Activated CD4-positive, alpha-beta T cell treated with anti-CD3 and anti-CD28 coated beads for 4 hours (primary cell): ENCODE results near the gene MSRB3.
"Not testable (repeated sequence)": the region's sequence is repeated elsewhere in the genome, so short reads cannot be mapped to it uniquely, and the experiment has no call there.

Experiments
- DNase-seq, 2 donors: peaks; one replicate each; pipeline ENCODE4 v3.0.0-alpha.2; 2020

MSRB3 gene

DNA sequence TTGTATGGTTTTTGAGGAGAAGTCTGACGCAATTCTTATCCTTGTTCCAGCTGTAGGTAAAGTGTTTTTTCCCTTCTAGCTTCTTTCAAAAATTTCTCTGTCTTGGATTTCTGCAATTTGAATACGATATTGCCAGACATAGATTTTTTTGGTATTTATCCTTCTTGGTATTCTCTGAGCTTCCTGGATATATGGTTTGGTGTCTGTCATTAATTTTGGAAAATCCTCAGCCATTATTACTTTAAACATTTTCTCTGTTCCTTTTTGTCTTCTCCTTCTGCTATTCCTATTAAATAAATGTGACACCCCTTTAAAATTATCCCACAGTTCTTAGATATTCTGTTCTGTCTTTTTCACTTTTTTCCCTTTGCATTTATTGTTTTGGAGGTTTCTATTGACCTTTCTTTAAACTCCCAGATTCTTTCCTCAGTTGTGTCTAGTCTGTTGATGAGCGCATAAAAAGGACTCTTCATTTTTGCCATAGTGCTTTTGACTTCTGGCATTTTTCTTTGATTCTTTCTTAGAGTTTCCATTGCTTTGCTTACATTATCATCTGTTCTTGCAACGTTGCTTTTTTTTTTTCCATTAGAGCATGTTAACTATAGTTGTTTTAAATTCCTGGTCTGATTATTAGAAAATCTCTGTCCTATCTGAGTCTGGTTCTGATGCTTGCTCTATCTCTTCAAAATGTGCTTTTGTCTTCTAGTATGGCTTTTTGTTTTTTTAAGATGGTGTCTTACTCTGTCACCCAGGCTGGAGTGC, 129.1 kb downstream of the MSRB3 start:
- no peak for DNase-seq

DNA sequence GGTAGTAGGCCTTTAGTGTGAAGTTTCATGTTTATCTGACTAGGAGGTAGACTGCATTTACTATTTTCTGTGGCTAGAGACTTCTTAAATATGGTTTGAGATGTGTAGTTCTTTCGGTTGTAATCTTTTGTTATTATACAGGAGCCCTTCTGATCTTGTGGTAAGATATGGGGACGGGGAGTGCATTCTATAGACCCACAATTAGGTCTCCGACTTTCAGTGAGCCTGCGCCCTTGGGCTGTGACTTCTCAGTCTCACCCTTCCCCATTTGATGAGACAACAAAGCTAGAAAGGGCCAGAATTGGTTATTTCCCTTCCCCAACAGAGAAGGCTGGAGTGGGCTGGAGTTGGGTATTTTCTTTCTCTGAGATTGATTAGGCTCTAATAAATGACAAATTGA, 130.0 kb downstream of the MSRB3 start:
- DNase-seq = no peak

DNA sequence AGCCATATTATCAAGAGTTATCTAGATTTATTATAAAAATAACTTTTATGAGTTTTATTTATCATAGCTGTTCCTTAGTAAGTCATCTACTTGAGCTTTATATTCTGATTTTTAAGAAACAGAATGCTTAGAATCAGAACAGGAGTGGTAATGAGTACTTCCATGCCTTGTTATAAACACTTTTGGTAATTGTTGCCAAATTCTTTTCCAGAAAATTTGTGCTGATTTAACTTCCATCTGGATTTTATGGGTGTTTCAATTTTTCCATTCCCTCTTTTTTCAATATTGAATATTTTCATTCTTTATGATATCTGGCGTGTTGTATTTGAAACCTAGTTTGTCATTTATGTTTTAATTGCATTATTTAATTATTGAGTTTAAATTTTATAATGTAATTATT, 131.2 kb downstream of the MSRB3 start:
- no peak for DNase-seq

DNA sequence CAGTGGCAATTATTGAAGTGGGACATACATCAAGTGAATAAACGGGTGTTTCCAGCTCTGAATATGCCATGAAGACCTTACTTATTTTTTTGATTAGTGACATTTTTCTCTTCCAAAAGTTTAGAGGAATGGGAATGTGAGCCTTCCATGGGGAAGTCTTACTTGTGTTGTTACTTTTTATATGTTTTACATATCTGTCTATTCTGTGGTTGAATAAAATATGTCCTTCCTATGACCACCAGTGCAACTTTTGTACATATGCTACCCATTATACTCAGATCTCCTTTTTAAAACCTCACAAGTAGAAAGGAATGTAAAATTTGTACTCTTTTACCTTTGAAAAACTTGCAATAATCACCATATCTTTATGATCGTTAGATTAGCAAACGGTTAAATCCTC, 132.7 kb downstream of the MSRB3 start:
- no peak for DNase-seq

DNA sequence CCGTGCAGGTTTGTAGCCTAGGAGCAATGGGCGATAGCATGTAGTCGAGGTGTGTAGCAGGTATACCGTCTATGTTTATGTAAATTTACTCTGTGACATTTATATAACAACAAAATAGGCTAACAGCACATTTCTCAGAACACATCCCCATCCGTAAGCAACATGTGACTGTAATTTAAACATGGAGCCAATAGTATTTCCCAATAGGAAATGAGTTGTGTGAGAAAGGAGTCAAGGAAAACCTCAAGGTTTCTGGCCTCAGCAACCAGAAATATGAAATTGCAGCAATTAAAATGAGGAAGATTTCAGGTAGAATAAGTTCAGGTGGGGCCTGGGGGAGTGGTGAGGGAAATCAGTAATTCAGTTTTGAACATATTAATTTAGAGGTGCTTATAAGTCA, 136.0 kb downstream of the MSRB3 start:
- no peak for DNase-seq

DNA sequence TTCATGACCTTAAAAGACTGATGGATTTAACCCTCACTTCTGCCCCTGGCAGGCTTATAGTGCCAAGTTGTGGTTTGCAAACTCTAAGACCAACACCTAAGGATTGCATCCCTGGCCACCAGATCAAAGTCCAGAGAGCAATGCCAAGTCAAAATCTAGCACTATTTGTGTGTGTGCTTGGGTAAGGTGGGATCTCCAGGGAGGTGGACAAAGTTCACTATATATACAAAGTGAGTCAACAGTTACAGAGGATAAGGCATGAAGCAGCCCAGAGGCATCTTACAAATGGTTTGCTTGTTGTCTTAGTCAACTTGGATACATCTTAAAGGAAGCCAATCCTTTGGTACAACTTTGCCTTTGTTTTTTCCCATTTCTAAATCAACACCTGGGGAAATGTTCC, 137.3 kb downstream of the MSRB3 start:
- no peak for DNase-seq

DNA sequence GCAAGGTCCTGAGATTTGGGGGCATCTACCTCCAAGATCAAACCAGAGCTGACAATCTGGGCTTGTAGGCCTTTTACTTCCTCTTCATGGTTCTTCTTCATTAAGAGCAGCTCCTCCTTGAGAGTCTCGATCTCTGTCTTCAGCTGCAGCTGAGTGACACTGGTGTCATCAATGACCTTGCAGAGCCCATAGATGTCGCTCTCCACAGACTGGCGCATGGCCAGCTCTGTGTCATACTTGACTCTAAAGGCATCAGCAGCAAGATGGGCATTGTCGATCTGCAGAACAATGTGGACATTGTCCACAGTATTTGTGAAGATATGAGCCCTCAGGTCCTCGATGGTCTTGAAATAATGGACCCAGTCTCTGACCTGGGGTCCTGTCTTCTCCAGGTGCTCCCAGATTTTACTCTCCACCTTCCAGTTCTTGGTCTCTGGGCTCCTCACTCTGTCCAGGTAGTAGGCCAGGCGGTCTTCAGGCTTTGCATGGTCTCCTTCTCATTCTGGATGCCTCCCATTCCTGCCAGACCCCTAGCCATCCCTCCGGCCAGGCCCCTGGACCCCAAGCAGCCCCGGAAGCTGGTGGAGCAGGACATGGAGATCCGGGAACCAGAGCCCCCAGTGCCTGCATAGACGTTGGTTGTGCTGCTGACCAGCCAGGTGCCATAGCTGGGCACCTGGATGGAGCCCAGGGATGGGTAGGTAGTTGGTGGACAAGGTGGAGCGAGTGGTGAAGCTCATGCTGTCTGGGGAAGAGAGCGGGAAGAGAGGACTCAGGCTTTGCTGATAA, 141.0 kb downstream of the MSRB3 start:
- no peak for DNase-seq

DNA sequence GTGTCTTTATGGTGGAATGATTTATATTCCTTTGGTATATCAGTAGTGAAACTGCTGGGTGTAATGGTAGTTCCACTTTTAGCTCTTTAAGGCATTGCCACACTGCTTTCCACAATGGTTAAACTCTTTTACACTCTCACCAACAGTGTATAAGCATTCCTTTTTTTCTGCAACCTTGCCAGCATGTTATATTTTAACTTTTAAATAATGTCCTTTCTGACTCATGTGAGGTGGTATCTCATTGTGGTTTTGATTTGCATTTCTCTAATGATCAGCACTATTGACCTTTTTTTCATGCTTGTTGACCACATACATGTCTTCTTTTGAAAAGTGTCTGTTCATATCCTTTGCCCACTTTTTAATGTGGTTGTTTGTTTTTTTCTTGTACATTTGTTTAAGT, 142.5 kb downstream of the MSRB3 start:
- DNase-seq = no peak

DNA sequence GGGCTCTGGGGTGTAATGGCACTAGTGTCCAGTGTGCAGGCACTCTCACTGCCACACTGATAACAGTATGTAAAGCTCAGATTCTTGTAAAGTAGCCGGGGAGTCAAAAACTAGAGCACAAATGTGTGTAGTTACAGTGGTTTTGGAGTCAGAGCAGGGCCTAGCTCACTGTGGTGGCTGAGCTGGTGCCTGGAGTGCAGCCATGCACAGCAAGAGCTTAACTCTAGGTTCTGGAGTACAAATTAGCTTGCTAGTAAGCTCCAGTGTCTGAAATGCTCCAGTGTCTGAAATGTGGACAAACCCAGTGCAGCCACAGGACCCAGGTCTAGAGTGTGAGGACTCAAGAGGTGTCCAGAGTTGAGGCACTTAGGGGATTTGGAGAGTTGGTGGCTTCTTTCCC, 149.2 kb downstream of the MSRB3 start:
- no peak for DNase-seq

DNA sequence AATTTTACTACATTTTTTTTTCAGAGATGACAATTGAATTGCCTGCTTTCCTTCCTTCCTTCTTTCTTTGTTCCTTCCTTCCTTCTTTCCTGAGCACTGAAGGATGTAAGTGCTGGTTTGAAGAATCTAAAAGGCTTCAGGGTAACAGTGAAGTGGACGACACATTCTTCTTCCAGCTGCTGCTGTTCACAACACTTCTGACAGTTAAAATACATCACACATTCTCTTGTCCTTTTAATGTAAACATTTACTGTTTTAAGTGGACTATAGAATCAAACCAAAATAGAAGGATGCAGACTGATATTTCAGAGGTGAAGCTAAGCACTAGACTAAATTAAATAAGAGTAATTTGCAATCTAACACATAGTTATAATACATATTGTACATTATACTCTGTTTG, 151.5 kb downstream of the MSRB3 start:
- DNase-seq = no peak

DNA sequence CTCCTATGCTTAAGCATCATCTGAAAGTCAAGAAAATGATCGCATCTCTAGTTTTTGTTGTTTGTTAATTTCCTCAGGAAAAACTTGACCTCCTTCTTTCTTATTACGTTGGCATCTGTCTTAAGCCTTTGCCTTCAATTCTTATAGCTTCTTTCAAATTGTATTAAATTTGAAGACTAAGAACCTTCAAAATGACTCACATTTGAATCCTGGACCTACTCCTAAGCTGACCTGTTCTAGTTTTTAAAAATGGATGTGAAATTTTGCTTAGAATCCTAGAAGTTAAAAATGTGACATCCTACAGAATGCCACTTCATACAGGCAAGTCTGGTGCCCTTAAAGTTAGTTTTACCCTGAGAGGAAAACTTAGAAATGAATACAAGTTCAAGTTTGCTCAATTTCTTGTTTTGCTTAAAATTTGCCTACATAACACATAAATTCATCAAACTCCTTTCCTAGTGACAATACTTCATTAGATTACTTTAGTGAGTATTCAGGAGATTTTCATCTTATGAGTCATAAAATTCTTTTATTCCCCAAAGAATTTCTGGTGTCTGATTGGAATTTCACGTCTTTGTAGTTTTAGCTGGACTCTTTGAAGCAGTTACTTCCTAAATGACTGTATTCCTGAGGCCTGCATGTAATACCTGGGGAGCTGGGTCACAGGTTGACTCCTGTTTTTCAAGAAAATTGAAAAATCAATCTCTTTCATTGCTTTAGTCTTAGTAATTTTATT, 152.3 kb downstream of the MSRB3 start:
- no peak for DNase-seq

DNA sequence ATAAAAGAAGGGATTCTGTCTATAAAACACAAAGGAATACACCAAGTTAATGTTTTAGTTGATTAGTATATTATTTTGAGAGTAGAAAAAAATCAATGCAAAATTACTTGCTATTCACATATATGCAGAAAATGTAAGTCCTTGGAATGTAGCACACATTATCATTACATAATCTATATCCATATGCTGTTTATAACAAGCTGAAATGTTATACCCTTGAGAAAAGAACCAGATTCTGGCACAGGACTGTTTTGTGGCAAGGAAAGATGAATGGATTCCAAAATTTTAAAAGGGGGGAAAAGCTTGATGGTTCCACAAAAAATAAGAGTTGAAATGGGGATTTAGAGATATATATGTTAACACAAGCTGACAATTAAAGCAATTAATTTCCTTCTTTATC, 153.6 kb downstream of the MSRB3 start:
- DNase-seq = no peak

DNA sequence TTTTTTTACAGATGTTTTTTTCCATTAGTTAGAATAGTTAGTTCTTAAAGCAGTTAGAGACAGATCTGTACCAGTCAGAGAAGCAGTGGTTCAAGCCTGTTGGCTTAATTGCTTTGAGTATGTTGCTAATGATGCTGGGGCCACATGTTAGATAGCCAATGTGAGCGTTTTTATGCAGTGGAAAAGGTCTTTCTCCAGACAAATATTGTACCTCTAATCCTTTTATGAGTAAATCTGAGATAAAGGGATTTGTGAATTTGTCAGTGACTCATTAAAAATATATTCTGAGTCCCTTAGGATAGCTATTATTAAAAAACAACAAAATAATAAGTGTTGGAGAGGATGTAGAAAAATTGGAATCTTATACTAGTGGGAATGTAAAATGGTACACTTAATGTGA, 154.2 kb downstream of the MSRB3 start:
- DNase-seq = no peak

DNA sequence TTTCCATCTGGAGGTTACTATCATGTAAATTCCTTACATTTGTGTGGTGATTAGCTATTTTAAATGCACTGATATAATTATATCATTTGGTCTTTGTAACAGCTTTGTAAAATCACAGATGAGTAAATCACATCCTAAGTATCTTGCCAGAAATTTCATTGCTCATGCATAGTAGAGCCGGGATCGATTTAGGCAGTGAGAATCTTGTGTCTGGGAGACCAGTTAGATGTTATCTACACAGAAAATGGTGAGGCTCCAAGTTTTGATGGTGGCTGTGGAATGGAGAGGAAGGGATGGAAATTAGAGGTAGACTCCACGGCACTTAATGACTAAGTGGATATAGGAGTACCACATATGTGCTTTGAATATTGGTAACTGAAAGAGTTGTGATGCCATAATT, 156.3 kb downstream of the MSRB3 start:
- DNase-seq = no peak

DNA sequence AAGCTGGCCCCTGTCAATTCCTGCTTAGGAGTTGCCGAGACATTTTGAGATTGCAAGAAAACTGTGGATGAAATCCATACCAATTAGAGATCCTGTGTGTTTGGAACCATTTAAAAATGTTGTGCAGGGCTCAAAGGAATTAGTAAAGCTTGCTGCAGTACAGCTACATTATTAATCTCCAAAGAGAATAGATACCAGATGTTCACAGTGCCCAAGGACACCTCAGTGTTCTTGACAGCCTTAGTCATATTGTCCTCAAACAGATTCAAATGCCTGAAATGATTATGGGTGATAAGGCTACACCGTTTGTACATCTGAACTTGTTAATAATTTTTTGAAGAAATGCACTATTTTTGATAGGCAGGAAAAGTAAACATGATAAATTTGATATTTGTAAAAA, 164.6 kb downstream of the MSRB3 start:
- DNase-seq = no peak

DNA sequence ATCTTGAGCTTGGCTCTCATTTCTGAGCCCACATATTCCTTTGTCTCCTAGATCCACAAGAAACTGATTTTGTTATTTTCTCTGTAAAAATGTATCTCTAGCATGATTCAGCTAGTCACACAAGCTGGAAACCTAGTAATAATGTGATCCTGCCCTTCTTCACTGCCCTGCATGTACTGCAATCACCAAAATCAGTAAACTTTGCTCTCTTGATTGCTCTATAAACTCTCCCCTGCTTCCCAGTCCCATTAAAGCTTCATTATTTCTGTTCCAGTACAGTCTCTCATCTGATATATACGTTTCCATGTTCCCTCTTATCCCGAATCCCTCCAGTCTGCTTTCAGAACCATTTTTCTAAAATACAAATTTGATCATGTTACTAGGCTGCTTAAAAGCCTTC, 166.5 kb downstream of the MSRB3 start:
- no peak for DNase-seq

DNA sequence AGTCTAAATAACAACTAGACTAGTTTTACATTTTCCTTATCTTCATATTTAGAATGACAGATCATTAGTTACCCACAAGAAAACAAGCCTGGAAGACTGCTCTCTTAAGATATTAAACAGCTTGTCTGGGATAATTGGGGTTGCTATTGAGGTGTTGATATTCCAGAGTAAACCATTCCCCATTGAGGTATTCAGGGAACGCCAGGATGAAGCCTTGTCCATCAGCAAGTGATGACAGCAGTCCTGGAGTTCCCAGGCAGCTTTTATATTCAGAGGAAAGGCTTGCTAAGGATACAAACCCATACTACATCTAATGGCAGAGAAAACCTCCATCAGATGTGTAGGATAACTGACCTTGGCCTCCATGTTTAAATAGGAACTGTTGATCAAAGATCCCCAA, 168.4 kb downstream of the MSRB3 start:
- no peak for DNase-seq

DNA sequence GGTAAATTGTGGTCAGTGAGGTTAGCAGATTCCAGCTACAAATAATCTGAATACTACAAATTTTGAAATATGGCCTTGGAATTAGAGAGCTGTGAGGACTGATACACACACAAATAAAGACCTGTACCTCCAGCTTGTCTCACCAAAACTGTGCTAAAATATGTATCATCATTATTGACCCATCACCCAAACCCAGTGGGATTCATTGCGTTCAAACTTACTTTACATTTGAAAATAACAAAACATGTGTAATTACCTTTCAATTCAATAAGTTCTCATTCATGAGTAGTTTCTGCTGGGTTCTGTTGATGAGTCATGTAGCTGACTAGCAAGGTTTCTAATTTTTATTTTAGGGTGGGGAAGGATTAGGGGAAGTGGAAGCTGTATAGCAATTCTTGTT, 170.9 kb downstream of the MSRB3 start:
- DNase-seq = no peak

DNA sequence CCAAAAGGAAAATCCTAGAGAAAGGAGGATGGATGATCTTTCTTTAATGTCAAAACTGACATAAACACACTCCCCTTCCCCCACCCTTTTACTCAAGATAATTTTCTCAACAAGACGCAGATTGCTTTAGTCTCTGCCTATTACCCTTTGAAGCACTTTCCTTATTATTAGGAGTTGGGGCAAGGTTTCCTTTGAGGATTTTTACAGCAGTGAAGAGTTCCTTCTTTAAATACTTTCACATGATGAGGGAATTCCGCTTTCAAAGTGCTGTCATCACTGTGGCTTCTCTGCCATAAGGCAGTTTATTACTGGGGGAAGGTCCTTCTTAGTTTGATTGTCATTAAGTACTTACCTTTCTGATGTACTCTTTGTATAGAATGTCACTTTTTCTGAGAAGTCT, 172.1 kb downstream of the MSRB3 start:
- no peak for DNase-seq

DNA sequence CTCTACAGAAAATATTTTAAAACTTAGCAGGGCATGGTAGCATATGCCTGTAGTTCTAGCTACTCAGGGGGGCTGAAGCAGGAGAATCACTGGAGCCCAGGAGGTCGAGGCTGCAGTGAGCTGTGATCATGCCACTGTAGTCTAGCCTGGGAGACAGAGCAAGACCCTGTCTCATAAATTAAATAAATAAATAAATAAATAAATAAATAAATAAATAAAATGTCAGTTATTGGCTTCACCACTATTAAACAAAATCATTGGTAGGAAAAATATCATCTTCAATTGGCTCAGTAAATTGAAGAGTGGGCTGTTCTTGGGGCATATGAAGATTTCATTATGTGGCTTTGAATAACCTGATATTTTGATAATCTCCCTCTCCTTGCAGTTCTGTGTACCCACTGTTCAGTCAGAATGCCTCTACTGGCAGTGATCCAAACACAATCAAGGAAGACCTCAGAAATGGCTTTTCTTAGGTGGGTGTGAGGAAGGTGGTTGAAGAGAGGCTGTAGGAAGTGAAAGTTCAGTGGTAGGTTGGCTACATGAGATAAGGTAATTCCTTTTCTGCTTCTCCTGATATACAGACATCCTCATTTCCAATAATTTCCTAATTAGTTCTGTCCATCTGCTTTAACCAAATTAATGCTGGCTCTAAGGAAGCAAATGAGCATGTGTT, 175.8 kb downstream of the MSRB3 start:
- DNase-seq = no peak

DNA sequence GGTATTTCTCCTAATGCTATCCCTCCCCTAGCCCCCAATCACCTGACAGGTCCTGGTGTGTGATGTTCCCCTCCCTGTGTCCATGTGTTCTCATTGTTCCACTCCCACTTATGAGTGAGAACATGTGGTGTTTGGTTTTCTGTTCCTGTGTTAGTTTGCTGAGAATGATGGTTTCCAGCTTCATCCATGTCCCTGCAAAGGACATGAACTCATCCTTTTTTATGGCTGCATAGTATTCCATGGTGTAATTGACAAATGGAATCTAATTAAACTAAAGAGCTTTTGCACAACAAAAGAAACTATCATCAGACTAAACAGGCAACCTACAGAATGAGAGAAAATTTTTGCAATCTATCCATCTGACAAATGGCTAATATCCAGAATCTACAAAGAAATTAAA, 178.9 kb downstream of the MSRB3 start:
- DNase-seq = not testable (repeated sequence)

DNA sequence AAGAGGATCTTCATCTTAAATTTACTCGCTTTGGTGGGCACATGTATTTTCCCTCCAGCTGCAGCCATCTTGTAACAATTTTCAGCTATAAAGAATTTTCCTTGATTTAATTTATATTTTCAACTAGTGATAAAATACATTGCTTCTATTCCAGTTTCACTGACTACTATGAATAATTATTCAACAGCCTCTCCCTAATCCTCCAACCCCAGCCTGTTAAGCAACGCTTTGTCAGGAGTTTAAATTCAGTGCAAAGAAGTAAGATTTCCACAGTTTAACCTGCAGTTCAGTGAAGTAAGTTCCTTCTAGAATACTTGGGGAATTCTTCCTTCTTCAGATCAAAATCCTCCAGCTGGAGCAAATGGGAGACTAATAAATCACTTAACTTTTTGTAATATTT, 180.2 kb downstream of the MSRB3 start:
- DNase-seq = no peak

DNA sequence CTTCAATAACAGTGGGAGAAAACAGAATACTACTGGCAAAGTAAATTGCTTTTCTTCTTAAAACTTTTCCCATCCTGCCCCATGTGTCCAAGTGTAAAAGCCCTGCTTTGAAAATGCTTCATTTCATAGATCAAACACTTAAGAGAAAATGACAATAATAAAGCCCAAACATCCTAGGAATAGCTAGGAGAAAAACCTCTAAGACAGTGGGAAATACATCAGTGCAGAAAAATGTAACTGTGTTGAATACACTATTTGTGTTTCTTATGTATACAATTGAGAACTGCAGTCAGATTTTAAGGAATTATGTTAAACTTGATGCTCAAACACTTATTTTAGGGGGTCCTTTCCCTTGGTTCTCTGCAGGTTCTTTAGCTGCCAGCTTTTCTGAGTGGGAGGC, 181.1 kb downstream of the MSRB3 start:
- no peak for DNase-seq
